ENCODE measurements around the gene IGFALS.
"Not testable (repeated sequence)": the region's sequence is repeated elsewhere in the genome, so short reads cannot be mapped to it uniquely, and the experiment has no call there.

IGFALS gene

GRCh38 chr16:1817716-1818115, 24.2 kb upstream of the IGFALS start:
- no peak for DNase-seq

DNA sequence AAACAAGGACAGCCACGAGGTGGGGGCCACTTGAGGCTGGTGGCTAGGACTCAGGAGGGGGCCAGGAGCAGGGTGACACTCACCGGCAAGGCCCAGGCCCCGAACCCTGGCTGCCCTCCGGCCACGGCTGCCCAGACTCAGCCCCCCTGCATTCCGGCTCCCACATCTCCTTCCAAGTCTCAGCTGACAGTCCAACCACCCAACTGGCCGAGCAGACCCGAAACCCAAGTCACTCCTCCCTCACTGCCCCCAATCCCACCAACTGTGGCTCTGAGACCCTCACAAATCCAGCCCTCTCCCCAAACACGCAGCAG, 23.7 kb upstream of the IGFALS start:
- no peak for DNase-seq

GRCh38 chr16:1816396-1817275, 23.1 kb upstream of the IGFALS start:
- DNase-seq = no peak

GRCh38 chr16:1815461-1815860, 22.0 kb upstream of the IGFALS start:
- DNase-seq = no peak

- DNase-seq = peak; percentile 77
Observed at GRCh38 chr16:1812732-1813163, 19.2 kb upstream of the IGFALS start.

- DNase-seq = no peak
Observed at GRCh38 chr16:1810536-1810935, 17.0 kb upstream of the IGFALS start.

GRCh38 chr16:1810106-1810505, 16.6 kb upstream of the IGFALS start:
- no peak for DNase-seq

DNA sequence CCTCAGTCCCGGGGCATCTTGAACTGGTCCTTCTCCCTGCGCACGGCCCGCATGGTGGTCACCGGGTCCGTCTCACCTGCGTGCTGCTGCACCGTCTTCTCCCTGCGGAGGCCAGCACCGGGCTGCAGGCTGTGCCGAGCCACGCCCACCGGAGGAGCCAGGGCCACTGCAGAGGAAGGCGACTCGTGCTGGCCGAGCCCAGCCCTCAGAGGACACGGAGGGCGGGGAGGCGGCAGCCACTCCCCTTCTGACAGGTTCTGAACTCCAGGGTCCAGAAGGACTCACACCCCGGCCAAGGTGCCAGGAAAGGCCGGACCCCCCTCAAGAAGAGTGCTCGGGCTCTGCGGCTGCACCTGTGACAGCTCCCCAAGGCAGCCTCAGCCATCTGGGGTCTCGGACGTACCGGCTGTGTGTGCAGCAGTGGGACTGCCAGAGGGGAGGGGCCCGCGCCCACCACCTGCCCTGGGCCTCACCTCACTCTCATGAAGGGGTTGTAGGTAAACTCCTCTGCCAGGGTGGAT, 15.8 kb upstream of the IGFALS start:
- no peak for DNase-seq

DNA sequence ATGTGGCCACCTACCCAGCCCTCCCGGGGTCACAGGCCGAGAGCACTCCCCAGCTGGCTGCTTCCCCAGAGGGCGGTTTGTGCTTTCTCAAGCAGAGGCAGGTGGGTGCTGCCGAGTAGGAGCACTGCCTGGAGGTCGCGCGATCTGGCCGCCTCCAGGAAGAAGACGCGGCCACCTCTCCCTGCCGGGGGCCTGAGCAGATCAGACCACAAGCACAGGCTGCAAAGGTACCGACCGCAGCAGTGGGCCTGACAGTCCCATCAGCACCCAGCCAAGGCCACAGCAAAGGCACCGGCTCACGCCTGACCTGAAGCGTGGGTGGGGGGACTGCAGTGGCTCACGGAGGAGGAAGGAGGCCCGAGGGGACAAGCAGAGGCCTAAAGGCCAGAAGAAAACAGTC, 15.2 kb upstream of the IGFALS start:
- DNase-seq = no peak

DNA sequence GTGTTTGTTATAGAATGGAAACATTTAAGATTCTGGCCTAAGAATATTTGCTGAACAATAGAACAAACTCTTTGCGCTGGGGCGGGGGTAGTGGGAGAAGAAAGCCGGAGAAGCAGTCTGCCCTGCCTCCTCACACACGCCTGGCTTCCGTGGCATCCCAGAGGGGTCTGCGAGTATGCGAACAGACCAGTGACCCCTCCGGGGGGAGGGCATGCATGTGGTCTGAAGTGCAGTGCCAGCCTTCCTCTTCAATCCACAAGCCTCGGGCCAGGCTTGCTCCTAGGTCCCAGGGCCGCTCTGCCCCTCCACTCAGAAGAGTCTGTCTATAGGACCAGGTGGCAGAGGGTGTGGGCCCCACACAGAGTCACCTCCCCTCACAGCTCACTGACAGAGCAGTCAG, 14.1 kb upstream of the IGFALS start:
- no peak for DNase-seq

- DNase-seq = no peak
Observed at GRCh38 chr16:1800701-1801100, 7.2 kb upstream of the IGFALS start.

DNA sequence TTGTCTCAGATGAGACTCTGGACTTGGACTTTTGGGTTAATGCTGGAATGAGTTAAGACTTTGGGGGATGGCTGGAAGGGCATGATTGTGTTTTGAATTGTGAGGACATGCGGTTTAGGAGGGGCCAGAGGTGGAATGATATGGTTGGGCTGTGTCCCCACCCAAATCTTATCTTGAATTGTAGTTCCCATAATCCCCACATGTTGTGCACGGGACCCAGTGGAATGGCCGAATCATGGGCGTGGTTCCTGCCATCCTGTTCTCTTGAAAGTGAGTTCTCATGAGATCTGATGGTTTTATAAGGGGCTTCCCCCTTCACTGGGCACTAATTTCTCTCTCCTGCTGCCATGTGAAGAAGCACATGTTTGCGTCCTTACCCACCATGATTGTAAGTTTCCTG, 5.8 kb upstream of the IGFALS start:
- not testable (repeated sequence) for DNase-seq

- no peak for DNase-seq
Observed at GRCh38 chr16:1794908-1795666, 1.6 kb upstream of the IGFALS start.

DNA sequence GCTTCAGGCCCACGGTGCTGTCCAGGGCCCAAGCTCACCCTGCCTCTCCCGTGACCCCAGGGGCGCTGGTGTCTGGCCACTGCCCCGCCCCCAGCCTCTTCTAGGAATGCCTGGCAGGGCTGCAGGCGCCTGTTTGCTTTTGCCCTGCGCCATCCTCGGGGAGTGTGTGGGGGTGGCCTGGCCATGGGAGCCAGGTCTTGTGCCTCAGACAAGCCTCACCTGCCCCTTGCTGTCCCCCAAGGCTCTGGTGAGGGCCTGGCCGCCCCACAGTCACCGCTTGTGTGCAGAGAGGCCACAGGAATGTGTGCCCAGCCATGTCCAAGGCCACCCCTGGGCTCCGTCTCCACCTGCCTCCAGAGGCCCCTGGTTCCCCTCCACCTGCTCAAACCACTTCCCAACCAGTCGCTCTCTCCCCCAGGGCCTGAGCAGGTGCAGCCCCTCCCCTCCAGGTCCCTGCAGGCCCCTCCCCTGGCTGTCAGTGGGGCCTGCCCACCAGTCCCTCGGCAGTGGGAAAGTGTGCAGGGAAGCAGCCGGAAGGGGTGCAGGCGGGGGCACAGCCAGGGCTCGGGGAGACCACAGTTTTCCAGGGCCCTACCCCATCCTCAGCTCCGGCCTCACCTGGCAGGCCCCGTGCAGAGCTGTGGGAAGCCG, 841 bp upstream of the IGFALS start:
- DNase-seq = no peak

DNA sequence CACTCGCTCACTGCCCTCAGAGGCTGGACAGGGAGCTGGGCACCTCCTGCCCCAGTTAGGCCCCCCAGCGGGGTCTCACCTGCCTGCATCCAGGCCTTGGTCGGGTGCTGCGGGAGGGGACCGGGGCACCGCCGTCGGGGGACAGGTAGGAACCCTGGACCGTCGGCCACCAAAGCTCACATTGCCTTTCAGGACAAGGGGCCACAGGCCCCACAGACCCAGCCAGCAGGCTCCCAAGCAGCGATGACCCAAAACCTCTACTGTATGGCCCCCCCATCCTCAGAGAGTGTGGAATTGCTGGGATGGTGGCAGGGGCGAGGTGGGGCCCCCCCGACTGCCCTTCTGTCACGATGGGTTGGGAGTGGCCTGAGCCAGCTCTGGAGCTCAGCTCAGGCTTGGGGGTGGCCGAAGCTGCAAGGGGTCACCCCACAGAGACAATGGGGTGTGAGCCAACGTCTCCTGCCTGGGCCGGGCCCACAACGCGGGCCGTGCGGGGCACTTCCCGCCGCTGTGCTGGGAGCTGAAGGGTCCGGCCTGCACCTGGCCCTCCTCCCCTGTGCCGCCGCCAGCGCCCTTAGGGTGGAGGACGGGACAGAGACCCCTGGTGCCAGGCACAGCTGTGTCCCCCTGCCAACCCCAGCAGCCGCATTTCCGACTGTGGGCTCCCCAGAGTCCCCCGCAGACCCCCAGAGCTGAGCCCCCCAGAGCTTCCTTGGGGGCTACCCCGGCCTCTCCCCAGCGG, 498 bp downstream of the IGFALS start:
- no peak for DNase-seq

- DNase-seq = no peak
Observed at GRCh38 chr16:1791943-1792812, 1.3 kb downstream of the IGFALS start.

- DNase-seq = no peak
Observed at GRCh38 chr16:1791256-1791942, 2.1 kb downstream of the IGFALS start.

DNA sequence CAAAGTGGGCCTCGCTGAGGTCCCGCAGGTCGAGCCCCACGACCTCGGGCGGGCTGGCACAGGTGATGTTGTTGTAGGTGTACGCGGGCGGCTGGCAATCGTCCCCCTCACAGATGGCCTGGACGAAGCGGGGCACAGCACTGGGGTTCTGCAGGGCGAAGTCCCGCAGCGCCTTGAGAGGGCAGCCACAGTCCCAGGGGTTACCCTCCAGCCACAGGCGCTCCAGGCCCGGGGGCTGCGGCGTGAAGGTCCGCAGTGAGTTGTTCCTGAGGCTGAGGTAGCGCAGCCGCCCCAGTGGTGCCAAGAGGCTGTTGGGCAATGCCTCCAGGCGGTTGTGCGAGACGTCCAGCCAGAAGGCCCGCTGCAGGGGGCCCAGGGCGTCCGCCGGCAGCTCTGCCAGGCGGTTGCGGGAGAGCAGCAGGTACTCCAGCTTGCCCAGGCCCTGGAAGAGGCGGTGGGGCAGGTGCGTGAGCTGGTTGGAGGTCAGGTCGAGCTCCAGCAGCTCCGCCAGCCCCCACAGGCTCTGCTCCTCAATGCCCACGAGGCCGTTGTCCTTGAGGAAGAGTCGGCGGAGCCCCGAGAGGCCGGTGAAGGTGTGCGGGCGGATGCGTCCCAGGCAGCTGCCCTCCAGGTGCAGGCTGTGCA, 2.8 kb downstream of the IGFALS start:
- DNase-seq = peak; percentile 1

DNA sequence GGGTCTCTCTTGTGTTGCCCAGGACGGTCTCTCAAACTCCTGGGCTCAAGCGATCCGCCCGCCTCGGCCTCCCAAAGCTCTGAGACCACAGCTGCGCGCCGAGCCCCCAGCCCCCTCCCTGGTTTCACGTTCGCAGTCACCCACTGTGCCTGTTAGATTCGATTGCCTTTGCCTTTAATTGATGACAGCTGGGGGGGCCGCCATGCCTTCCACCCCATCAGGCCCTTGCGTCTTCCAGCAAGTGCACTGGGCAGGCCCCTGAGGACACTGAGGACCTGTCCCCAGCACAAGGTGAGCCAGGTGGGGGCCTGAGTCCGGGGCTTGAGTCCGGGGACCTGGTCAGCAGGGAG, 3.3 kb downstream of the IGFALS start:
- DNase-seq = no peak

- peak; percentile 1 for DNase-seq
Observed at GRCh38 chr16:1789643-1790045, 3.9 kb downstream of the IGFALS start.

- DNase-seq = peak; percentile 1
Observed at GRCh38 chr16:1788708-1789100, 4.8 kb downstream of the IGFALS start.

All from stimulated activated CD4-positive, alpha-beta T cell treated with anti-CD3 and anti-CD28 coated beads, Interleukin-15, amount 100 ng/mL, for 24 hours (primary cell).